ENCODE measurements around the gene SGCD.

The SGCD gene

GRCh38 chr5:156363861-156364260, 36.9 kb downstream of the SGCD start:
- no peak for DNase-seq

DNA sequence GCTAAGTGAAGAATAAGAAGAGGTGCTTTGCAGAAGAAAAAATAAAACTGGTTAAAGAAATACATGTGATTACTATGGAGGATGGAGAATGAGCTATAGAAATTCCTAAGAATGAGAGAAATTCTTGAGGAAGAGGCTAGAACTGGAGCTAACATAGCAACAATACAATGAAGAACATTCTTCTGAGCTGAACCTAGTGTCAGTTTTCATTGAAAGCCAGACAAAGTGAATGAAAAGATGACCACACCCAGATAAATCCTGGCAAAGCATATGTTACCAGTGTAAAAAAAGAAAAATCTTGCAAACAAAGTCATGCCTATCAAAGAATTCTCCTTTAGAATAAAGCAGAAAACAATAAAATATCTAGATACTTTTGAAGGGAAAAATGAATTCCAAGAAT, 39.6 kb downstream of the SGCD start:
- no peak for DNase-seq

GRCh38 chr5:156367597-156367996, 40.6 kb downstream of the SGCD start:
- DNase-seq = no peak

DNA sequence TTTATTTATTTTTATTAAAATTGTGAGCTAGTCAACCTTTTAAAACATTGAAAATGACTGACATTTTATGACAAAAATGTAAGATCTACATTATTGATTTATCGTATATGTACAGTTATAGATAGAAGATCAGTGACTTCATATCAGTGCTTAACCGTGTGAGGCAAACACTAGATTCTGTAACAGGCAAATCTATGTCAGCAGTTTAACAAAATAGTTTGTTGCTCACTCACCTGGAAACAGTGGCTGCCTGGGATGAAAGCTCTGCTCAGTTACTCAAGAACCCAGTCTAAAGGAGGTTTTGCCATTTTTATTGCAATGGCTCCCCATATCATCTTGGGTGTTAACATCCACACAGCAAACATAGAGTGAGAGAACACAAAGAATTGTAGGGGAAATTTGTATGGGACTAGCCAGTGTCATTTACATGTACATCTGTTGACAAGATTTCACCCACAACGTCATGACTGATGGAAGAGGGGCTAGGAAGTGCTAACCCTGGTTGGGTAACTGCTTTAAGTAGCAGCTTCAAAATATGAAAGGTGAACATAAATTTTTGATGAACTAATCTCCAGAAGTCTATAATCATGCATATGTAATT, 49.0 kb downstream of the SGCD start:
- DNase-seq = no peak

GRCh38 chr5:156376751-156377150, 49.8 kb downstream of the SGCD start:
- no peak for DNase-seq

DNA sequence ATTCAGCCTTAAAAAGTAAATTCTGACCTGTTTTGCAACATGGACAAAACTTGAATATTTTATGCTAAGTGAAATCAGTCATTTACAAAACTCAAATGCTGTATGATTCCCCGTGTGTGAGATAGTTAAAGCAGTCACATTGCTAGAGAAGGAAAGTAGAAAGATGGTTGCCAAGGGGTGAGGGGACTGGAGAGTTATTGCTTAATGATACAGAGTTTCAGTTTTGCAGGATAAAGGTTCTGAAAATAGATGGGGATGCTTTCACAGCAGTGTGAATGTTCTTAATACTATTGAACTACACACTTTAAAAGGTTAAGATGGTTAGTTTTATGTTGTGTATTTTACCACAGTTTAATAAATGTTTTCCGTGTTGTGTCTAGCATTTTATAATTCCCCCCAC, 51.2 kb downstream of the SGCD start:
- DNase-seq = no peak

DNA sequence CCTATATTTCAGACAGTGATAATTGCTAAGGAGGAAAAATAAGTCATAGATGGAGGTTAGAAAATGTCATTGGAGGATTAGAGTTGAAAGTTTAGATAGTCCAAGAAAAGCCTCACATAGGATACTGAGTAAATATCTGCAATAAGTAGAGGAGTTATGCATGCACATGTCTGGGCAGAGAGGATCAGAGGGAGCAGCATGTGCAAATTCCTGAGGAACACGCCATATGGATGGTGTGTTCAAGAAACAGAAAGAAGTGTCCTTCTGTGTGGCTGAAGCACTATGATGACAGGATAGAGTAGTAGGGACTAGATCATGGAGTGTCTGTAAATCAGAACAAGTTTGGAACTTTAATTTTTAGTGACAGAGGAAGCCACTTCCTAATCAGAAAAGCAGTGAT, 52.2 kb downstream of the SGCD start:
- no peak for DNase-seq

- no peak for DNase-seq
Measured at GRCh38 chr5:156380848-156381247, 53.9 kb downstream of the SGCD start.

DNA sequence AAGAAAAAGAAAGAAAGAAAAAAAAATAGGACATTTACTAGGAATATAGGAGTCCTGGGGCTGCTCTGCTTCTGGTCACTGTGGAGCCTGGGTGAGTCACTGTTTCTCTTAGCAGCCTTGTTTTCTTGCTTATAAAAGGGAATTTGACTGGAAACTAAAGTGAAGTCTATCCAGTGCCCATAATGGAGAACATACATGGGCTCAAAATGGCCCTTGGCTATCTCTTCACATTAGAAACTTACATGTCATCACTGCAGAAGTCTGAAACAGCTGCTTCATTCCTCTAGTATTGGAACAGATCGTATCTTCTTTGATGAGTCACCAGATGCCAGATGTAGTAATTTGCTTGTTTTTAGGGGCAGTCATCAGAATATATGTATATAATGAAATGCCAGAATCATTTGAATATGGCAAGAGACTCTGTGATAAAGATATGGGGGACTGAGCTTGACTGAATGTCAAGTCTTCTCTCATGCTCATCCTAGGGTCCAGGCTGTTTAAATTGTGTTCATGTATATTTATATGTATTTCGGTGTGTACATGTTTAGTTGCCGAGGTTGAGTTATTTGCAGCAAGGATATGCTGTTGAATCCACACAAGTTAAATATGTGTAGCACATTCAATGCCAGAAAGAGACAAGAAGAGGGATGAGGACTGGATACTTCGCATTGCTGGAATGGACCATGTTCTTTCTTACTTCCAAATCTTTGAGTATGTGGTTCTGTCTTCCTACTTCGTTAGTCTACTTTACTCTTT, 56.7 kb downstream of the SGCD start:
- DNase-seq = no peak

DNA sequence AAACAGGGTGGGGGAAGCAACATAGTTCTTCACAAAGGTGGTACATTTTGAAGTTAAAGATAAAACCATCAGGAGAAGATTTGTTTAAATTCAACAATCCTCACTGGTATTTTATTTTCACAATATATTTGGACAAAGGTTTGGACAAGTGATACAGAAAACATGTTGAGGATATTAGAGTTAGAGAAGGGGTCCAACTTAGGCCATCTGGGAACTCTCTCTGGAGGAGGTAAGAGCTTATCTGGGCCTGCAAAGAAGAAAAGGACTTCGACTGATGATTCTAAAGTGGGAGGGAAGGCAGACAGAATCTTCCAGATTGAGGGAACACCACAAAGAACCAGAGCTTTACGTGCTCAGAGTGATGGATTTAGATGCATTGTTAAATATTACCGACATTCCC, 58.5 kb downstream of the SGCD start:
- no peak for DNase-seq

GRCh38 chr5:156386976-156387375, 60.0 kb downstream of the SGCD start:
- no peak for DNase-seq

DNA sequence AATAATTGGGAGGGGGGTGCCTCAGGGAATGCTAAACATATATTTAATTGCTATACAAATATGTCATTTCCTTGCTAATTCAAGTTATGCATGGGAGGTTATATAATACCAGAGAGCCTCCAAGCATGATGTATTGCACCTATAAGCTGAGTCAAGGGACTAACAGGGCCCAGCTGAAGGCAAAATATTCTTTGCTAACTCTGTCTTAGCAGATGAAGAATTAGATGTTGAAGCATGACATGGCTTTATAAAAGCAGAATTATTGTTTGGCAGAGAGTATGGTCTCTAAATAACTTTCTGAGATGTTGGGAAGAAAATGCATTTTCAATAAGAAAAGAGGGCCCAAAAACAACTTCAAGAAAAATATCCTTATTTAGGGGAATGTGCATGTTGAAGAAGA, 60.4 kb downstream of the SGCD start:
- no peak for DNase-seq

DNA sequence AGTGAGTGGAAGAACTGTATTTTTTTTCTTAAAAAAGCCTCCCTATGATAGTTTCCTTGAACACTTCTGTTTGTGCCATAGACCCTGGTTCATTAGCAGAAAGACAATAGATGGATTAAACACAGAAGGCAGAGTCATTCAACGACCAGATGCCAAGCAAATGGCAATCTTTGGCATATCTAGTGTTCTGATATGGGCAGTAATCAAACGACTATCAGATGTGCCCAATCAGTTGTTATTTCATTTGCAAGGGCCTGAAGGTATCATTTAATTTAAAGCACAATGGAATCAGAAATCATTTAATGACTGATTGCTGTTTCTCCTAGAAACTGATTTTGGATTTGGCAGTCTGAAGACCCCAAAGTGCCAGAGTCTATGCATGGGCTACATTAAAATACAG, 61.3 kb downstream of the SGCD start:
- DNase-seq = no peak

DNA sequence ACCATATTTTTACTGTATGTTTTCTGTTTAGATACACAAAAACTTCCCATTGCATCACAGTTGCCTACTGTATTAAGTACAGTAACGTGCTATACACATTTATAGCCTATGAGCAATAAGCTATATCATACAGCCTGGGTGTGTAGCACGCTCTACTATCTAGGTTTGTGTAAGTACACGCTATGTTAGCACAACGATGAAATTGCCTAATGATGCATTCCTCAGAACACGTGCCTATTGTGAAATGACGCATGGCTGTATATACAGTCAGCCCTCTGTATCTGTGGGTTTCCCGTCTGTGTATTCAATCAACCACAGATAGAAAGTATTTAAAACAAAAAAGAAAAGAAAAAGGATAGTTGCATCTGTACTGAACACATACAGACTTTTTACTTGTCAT, 64.2 kb downstream of the SGCD start:
- no peak for DNase-seq

DNA sequence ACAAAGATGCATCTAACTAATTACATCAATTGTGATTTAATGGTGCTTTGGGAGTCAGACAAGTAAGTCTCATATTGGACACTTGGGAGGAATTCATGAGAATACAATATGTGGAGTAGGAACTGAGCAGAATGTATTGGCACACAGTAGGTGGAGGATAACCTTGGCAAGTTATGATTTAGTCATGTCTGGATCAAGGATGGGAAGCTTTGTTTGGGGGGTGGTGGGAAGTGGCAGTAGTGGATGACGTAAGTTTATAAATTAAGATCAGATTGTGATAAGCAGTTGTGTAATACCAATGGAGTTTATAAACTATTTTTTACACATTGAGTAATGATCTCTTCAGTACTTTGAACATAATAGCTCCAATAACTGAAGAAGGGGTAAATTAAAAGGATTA, 67.0 kb downstream of the SGCD start:
- no peak for DNase-seq

GRCh38 chr5:156394642-156395305, 67.8 kb downstream of the SGCD start:
- no peak for DNase-seq

GRCh38 chr5:156395306-156395675, 68.3 kb downstream of the SGCD start:
- no peak for DNase-seq

- no peak for DNase-seq
Measured at GRCh38 chr5:156396063-156396829, 69.3 kb downstream of the SGCD start.

GRCh38 chr5:156396830-156397081, 69.8 kb downstream of the SGCD start:
- DNase-seq = no peak

DNA sequence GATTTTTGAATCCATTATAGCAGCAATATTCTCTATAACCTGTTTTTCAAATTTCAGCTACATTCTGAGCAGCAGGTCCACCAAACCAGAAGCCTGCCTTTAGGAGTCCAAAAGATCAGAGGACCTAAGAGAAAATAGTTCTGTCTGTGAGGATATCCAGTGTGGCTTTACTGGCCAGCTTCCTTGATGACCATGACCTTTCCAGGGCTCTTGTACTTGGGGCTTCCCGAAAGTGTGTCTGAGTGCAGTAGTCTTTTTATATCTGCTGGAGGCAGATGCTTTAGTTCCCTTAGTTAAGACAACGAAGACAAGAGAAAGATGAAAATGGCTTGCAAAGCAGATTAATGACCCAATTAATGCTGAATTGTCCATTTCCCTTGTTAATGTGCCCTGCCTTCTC, 72.4 kb downstream of the SGCD start:
- no peak for DNase-seq

- DNase-seq = no peak
Measured at GRCh38 chr5:156400231-156400986, 73.4 kb downstream of the SGCD start.

DNA sequence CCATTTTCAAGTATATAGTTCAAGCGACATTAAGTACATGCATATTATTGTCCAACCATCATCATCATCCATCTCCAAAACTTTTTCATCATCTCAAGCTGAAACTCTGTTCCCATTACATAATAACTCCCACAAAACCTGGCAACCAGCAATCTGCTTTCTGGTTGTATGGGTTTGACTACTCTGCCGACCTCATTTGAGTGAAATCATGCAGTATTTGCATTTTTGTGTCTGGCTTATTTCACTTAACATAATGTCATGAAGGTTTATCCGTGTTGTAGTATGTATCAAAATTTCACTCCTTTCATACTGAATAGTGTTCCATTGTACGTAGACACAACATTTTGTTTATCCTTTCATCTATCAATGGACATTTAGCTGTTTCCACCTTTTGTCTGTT, 74.8 kb downstream of the SGCD start:
- no peak for DNase-seq

DNA sequence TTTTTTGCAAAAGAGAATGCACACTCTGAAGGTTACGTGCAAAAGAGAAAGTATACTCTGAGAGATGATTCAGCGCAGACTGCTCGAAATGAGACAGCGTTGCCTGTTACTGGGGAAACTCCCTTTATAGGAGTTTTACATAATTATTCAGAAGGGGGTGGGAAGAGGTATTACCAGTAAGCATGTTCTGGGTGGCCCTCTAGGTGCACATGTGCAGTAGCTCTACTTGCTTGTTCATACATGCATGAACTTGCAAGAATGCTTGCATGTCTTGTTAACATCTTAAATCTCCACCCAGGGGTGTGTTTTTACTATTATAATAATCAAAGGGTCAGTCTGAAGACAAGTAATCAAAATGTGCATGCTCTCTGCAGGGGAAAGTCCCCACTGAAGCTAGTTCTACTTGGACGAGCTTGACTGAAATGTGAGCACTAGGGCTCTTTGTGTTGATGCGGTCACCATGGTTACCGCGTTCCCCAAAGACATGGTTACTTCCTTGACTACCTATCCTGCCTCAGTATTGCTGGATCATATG, 75.5 kb downstream of the SGCD start:
- peak; percentile 76 for DNase-seq
